ENCODE data around the gene MRPL58. TPM values are rescaled to one million over a fixed set of nuclear protein-coding genes. Genes with fewer than 3 reads are reported as not detected.
"Not testable (repeated sequence)": the region's sequence is repeated elsewhere in the genome, so short reads cannot be mapped to it uniquely, and the experiment has no call there.

MRPL58 gene
- polyA plus RNA-seq (ENCODE audit: insufficient read length in 12 of 12) = 10 to 100 TPM in 11 of 12 donors, not detected in 1; 13.8 to 23.6 (median 22.2) TPM
- long read RNA-seq, donor 1, transcript MRPL58-201 (6 exons, 890 nt) = major isoform, 6 of 9 reads
- long read RNA-seq, donor 1, partial matches to known transcripts = 0 of 9 reads
- long read RNA-seq, donor 1, other reads (novel, unspliced or antisense) = 0 of 9 reads
- long read RNA-seq, donor 2, transcript MRPL58-201 (6 exons, 890 nt) = major isoform, 11 of 13 reads
- long read RNA-seq, donor 2, partial matches to known transcripts = 0 of 13 reads
- long read RNA-seq, donor 2, other reads (novel, unspliced or antisense) = 0 of 13 reads
- long read RNA-seq, donor 3, transcript MRPL58-201 (6 exons, 890 nt) = major isoform, 5 of 6 reads
- long read RNA-seq, donor 3, partial matches to known transcripts = 0 of 6 reads
- long read RNA-seq, donor 3, other reads (novel, unspliced or antisense) = 0 of 6 reads
- long read RNA-seq, donor 4, transcript MRPL58-201 (6 exons, 890 nt) = major isoform, 6 of 7 reads
- long read RNA-seq, donor 4, partial matches to known transcripts = 0 of 7 reads
- long read RNA-seq, donor 4, other reads (novel, unspliced or antisense) = 0 of 7 reads
- long read RNA-seq, donor 5, transcript MRPL58-201 (6 exons, 890 nt) = major isoform, 13 of 14 reads
- long read RNA-seq, donor 5, partial matches to known transcripts = 0 of 14 reads
- long read RNA-seq, donor 5, other reads (novel, unspliced or antisense) = 0 of 14 reads
- long read RNA-seq, donor 6, transcript MRPL58-201 (6 exons, 890 nt) = major isoform, 9 of 9 reads
- long read RNA-seq, donor 6, partial matches to known transcripts = 0 of 9 reads
- long read RNA-seq, donor 6, other reads (novel, unspliced or antisense) = 0 of 9 reads
- long read RNA-seq, donor 7, partial matches to known transcripts = 0 of 4 reads
- long read RNA-seq, donor 7, other reads (novel, unspliced or antisense) = 0 of 4 reads
- long read RNA-seq, donor 8, transcript MRPL58-201 (6 exons, 890 nt) = major isoform, 12 of 13 reads
- long read RNA-seq, donor 8, partial matches to known transcripts = 0 of 13 reads
- long read RNA-seq, donor 8, other reads (novel, unspliced or antisense) = 0 of 13 reads
- long read RNA-seq, donor 9, transcript MRPL58-201 (6 exons, 890 nt) = major isoform, 8 of 9 reads
- long read RNA-seq, donor 9, partial matches to known transcripts = 0 of 9 reads
- long read RNA-seq, donor 9, other reads (novel, unspliced or antisense) = 0 of 9 reads
- long read RNA-seq, donor 10, transcript MRPL58-201 (6 exons, 890 nt) = major isoform, 15 of 16 reads
- long read RNA-seq, donor 10, partial matches to known transcripts = 0 of 16 reads
- long read RNA-seq, donor 10, other reads (novel, unspliced or antisense) = 0 of 16 reads
- long read RNA-seq, donor 11, transcript MRPL58-201 (6 exons, 890 nt) = major isoform, 8 of 8 reads
- long read RNA-seq, donor 11, partial matches to known transcripts = 0 of 8 reads
- long read RNA-seq, donor 11, other reads (novel, unspliced or antisense) = 0 of 8 reads

DNA sequence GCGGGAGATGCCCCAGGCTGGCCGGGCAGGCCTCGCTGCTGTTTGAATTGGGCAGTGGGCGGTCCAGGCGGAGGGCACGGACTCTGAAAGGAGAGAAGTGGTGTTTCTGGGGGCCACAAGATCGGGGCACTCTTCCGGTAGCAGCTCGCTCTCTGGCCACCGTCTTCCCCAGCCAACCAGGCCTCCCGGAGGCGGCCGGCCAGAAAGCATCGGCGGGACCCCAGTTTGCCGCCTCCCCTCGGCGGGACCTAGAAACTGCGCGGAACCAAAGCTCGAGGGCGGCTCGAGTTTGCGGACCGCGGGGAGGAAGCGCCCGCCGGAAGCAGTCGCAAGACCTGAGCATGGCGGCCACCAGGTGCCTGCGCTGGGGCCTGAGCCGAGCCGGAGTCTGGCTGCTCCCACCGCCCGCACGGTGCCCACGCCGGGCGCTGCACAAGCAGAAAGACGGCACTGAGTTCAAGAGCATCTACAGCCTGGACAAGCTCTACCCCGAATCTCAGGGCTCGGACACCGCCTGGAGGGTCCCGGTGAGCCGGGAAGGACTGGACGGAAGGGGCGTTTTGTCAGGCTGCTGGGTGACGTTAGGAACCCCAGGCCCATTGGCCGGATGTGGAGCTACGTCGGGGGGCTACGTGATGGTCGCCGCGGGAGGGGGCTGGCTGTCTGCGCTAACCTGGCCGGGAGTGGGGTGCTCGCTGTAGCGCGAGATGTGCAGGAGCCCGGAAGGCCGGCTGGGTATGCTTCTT, at the start of gene MRPL58:
MRPL58 (plus strand) TSS at position 325 of the 746 bp plus-strand sequence; CDS start at position 342, 17 bp downstream.
- peak; percentile 85 for DNase-seq

DNA sequence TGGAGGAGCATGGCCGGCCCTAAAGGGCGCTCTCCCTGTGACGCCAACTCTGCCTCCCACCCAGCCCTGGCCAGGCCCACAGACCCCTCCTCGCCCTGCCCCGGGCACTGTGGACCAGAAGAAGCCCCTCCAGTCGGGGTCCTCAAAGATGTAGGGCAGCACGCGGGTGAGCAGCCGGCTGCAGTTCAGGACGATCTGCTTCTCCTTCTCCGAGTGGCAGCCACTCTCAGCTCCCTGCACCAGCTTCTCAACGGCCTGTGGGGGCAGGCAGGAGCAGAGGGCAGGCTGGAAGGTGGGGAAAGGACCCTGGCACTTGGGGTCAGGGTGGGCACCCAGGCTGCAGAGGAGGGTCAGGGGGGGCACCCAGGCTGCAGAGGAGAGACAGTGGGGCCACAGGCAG, 48.8 kb upstream of the MRPL58 start:
- no peak for DNase-seq

DNA sequence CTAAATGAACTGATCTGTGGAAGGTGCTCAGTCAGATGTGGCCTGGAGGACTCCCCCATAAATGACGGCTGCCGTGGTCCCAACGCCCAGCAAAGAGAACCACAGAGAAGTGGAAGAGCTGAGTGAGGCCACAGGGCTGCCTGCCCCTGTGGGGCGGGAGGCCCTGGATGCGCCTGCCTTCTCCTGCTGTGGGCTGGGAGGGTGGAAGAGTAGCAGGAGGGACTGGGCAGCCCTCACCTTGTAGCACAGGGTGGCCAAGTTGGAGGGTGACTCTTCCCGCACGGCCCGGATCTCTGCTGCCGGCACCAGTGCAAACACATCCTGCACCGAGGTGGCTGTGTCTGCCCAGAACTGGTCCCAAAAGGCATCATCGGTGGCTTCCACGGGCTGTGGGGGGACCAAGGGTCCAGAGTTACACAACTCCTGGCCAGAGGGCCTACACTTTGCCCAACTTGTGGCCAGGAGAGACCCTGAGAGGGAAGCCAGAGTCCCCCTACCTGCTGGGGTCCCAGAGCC, 48.2 kb upstream of the MRPL58 start:
- no peak for DNase-seq

DNA sequence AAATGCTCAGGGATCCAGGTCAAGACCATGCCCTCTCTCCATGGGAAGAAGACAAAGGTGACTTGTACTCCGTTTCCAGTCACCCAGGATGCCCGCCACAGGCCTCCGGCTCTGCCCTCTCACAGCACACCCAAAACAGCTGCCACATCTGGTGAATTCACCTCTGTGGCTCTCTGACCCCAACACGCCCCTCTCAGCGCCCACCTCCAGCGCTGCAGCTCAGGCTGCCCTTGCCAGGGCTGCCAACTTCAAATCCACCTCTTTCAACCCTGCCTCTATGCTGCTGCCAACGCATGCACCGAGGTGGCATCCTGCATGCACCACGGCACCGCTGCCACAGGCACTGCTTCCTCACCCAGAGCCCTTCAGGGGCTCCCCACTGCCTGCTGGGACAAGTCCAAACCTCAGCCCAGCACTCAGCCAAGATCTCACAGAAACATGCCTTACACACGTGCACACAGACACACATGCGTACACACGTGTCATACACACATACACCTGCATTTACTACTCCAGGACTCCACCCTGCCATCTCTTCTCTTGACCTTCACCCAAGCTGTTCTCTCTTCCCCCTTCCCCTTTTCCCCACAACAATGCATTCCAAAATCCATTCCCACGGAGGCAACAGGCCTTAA, 47.4 kb upstream of the MRPL58 start:
- no peak for DNase-seq

DNA sequence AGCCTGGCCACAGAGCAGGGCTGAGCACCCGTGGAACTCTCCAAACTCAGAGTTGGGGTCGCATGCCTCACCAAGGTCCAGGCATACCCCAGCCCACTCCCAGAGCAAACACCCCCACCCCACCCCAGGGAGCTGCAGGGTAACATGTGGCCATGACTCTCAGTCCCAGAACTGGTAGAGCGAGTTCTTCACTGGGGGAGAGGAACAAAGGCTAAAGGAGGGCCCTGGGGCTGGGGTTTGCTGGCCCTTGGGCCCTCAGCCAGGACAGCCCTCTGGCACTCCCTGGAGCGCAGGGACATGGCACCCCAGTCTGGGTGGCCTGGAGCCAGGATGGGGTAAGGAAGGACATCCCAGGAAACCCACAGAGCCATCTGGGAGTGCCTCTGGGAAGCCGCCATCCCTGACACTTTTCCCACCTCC, 44.1 kb upstream of the MRPL58 start:
- DNase-seq = no peak

DNA sequence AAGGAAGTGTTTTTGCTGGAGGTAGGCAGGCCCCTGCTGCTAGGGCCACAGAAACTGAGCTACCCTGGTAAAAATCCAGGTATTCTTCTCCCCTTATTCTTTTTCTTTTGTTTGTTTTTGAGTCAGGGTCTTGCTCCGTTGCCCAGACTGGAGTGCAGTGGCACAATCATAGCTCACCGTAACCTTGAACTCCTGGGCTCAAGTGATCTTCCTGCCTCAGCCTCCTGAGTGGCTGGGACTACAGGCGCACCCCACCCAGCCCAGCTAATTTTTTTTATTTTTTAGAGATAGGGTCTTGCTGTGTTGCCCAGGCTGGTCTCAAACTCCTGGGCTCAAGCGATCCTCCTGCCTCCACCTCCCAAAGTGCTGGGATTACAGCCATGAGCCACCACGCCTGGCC, 43.0 kb upstream of the MRPL58 start:
- DNase-seq = not testable (repeated sequence)

DNA sequence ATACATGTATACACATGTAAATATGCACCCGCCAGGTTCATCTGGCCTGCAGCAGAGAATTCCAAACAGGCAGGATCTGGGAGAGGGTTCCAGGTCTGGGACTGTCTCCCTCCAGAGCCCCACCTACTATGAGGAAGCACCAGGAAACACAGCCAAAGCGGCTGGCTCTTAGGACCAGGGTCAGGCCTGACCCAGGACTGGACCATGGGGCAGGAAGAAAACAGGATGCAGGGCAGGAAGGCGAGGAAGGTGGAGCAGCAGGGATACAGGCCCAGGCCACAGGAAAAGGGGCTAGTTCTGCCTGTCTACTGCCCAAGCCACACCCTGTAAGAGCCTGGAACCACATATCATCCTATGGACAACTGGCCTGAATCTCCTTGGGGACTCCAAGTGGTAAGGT, 42.1 kb upstream of the MRPL58 start:
- DNase-seq = no peak

DNA sequence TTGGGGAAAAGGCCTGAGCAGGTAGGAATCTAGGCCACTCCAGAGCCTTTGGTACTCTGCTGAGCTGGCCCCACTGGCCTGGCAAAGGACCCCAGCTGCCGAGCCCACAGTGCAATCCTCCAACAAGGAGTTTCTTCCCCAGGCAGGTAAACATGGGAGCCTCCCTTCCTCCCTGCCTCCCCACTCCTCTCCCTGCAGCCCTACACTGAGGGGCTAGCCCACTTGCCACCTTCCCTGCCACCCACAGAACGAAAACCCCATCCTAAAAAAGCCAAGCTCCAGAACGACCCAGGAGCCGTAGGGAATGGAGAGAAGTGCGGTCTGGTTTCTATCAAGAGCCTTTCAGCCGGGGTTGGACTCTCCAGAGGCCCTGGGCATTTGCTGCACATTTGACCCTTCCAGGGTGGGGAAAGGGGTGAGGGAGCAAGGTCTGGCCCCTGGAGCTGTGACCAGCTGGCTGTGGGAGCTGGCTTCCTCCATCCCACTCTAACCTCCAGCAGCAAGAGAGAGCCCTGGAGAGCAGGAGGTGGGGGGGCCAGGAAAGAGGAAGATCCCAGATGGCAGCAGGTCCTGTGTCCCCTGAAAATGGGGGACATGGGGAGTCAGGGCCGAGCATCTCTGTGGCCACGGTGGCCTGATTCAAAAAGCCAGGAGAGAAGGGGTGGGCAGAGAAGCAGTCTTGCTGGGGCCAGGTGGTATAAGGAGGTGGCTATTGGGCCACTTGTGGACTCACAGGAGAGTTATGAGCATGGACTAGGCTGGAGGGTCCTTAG, 41.2 kb upstream of the MRPL58 start:
- no peak for DNase-seq

DNA sequence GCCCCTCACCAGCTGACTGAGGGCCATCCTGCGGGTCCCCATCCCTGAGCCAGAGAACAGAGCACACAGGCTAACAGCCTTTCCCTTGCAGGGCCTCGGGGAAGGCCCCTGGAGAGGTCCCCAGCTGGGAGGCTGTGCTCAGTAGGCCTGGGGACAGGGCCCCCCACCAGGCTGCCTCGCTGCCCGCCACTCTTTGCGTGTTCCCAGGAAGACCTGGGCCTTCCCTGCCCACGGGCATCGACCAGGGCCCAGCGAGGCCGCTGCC, 40.7 kb upstream of the MRPL58 start:
- no peak for DNase-seq

DNA sequence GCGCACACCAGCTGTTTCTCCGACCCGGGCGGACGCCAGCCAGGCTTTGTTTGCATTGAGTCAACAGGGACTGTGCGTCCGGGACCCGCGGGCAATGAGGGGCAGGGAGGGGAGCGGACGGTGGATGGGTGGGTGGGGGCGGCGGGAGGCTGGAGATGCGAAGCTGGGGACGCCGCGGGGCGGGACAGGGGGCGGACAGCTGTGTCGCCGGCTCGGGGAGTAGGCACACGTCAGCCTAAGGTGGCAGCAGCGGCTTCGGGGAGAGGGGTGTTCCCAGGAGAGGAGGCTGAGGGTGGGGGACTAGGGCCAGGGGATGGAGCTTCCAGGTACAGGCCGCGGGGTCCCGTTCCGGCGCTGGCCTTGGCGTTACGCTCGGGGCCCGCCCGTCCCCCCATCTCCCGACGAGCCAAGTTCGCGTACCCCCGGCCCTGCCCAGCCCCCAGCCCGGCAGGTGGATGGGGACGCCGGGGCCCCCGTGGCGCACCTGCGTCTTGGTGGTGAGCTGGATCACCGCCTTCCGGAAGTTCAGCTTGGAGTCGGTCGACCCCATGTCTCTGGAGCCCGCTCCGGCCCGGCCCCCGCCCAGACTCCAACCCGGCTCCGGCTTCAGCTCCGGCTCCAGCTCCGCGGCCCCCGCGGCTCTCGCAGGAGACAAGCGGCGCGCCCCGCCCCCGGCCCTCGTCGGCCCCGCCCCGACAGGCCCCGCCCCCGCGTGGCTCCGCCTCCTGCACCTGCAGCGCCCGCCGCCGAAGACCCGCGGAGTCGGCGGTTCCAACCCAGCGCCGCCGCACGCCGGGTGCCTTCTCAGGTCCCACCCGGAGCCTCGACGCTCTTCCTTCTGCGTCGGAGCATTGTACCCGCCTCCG, 40.1 kb upstream of the MRPL58 start, which contains the start of gene HID1:
HID1 (minus strand) TSS at position 653 of the 866 bp plus-strand sequence; CDS start at position 550, 103 bp downstream.
- no peak for DNase-seq

DNA sequence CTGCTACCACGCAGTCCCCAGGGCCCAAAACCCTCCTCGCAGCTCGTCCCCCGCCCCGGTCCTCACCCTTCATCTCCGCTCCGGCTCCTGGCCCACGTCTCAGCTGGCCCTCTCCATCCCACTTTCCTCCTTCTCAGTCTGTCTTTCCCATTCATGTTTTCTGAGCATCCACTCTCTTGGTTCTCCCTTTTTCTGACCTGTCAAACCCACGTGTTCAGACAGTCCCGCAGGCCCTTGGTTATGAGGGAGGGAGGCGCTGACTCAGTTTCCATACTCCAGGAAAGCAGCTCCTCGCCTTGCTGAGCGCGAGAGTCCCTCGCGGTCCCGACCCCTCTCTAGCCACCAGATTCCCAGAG, 39.5 kb upstream of the MRPL58 start:
- DNase-seq = no peak

DNA sequence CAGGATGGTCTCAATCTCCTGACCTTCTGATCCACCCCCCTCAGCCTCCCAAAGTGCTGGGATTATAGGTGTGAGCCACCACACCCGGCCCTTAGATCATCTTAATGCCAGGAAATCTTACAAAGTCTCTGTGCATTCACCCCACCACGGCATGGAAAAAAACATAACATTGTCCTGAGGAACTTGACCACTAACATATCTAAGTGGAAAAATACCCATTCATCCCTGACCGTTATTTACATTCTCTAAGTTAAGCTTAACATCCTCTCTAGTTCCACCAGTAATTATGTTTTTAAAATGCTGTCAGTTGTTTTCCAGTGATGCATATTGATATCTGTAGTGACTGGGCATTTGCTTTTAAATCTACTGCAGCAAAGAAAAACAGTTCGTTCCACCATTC, 36.5 kb upstream of the MRPL58 start:
- DNase-seq = no peak

DNA sequence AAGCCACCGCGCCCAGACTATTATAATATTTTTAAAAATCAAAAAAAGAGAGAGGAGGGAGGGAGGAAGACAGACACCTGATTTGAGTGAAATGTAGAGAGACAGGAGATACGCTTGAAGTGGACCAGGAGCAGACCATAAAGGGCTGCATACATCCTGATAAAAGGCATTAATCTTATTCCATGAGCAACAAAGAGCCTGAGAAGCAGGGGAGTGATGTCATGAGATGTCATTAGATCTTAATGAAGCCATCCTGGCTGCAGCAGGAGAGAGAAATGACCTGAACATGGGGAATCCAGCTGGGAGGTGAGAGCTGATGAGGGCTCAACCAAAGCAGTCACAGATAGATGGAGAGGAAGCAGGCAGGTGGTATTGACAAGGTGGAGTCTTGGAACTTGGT, 34.7 kb upstream of the MRPL58 start:
- no peak for DNase-seq

DNA sequence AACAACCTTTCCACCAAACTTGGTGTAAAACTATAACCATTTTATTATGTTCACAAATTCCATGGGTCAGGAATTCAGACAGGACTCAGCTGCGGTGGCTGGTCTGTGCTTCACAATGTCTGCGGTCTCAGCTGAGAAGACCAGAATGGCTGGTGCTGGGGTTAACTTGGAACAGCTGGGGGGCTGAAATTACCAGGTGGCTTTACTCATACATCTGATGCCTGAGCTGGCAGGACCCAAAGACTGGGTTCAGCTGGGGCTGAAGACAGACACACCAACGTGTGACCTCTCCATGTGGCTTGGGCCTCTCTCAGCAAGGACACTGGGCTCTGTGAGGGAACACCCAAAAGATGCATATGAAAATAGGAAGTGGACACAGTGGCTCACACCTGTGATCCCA, 34.2 kb upstream of the MRPL58 start:
- no peak for DNase-seq

DNA sequence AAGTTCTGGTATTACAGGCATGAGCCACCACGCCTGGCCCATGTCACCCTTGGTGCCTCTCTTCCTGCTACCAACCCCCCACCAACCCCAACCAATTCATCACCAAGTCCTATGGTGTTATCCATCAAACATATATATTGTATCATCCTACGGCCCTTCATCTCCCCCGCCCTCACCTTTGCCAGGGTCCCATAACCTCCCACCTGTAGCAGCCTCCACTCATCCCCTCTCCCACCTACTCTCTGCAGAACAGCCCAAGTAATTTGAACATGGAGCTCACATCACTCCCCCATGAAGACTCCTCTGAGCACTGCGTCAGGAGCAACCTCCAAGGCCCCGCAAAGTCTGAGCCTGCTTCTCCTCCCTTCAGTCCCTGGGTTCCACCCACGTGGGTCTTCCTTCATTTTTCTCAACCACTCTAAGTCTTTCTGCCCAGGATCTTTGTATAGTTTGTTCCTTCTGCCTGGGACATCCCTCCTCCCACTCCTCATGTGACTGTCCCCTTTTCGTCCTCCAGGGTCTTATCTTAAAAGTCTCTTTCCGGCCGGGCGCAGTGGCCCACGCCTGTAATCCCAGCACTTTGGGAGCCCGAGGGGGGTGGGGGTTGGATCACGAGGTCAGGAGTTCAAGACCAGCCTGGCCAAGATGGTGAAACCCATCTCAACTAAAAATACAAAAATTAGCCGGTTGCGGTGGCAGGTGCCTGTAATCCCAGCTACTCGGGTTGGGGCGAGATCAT, 32.9 kb upstream of the MRPL58 start:
- no peak for DNase-seq

DNA sequence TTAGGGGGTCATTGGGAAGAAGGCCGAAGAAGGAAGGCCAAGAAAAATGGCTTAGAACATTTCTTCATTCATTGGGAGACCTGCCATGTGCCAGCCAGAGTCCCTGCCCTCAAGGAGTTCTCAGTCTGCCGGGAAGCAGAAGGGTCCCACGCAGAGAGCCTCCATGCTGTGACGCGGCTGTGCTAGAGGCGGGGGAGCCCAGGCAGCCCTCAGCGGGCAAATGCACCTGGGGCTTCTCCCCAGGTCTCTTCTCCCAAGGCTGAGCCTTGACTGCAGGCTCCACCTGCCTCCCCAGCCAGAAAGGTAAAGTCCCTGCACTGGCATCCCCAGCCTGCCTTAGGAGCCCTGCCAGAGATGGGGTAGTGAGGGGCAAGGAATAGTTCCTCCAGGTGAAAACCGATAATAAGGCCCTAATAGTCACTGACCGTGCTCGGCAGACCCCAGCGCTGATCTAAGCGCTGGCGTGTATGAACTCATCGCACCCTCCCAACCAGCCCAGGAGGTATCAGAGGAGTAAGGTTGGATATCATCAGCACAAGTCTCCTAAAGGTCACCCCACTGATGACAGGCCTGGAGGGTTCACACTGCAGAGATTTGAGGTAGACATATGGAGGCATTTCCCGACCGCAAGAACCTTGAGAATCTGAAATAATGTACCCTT, 31.0 kb upstream of the MRPL58 start:
- DNase-seq = no peak

Measured in muscle of arm (tissue), 14 donors.